WTC11 (cell line): ENCODE measurements around the gene DSTYK. TPM values are rescaled to one million over a fixed set of nuclear protein-coding genes. Genes with fewer than 3 reads are reported as not detected.

Source experiments
- AFF4 ChIP-seq: sonication (generic); formaldehyde crosslinking; IDR thresholded peaks from 2 replicates; pipeline ENCODE4 v1.8.1; 2023; ENCODE audit warnings: mild to moderate bottlenecking, missing genetic modification reagents, borderline replicate concordance
- CREB1 ChIP-seq: sonication (generic); formaldehyde crosslinking; IDR thresholded peaks from 2 replicates; pipeline ENCODE4 v1.8.0; 2023; ENCODE audit warnings: mild to moderate bottlenecking, missing genetic modification reagents
- ETV6 ChIP-seq: sonication (generic); formaldehyde crosslinking; IDR thresholded peaks from 2 replicates; pipeline ENCODE4 v1.8.1; 2022; ENCODE audit warnings: mild to moderate bottlenecking, missing genetic modification reagents
- GABPB1 ChIP-seq: sonication (generic); formaldehyde crosslinking; IDR thresholded peaks from 2 replicates; pipeline ENCODE4 v1.8.1; 2023; ENCODE audit warnings: mild to moderate bottlenecking, missing genetic modification reagents
- GTF2I ChIP-seq: fragments of 250-450 bp; sonication (Bioruptor Pico); conservative IDR thresholded peaks from 2 replicates; pipeline ENCODE4 v1.4.0; 2021; ENCODE audit warnings: mild to moderate bottlenecking
- MYBL2 ChIP-seq: sonication (generic); formaldehyde crosslinking; IDR thresholded peaks from 2 replicates; pipeline ENCODE4 v1.8.1; 2023; ENCODE audit warnings: mild to moderate bottlenecking, moderate library complexity, missing genetic modification reagents
- NFATC4 ChIP-seq: fragments of 250-450 bp; sonication (Bioruptor Pico); IDR thresholded peaks from 2 replicates; pipeline ENCODE4 v1.9.0; 2021; ENCODE audit warnings: mild to moderate bottlenecking
- NFYB ChIP-seq: sonication (generic); formaldehyde crosslinking; conservative IDR thresholded peaks from 2 replicates; pipeline ENCODE4 v1.8.0; 2022; ENCODE audit warnings: low read depth, missing genetic modification reagents
- NR3C1 ChIP-seq: sonication (generic); formaldehyde crosslinking; conservative IDR thresholded peaks from 2 replicates; pipeline ENCODE4 v1.8.1; 2023; ENCODE audit warnings: low read depth, mild to moderate bottlenecking, missing genetic modification reagents
- RELA ChIP-seq: sonication (generic); formaldehyde crosslinking; IDR thresholded peaks from 2 replicates; pipeline ENCODE4 v1.8.1; 2022; ENCODE audit warnings: missing genetic modification reagents, mild to moderate bottlenecking, borderline replicate concordance
- RORB ChIP-seq: fragments of 250-450 bp; sonication (Bioruptor Pico); IDR thresholded peaks from 2 replicates; pipeline ENCODE4 v1.9.0; 2021; ENCODE audit warnings: mild to moderate bottlenecking
- SMAD4 ChIP-seq: sonication (generic); formaldehyde crosslinking; IDR thresholded peaks from 2 replicates; pipeline ENCODE4 v1.8.0; 2022; ENCODE audit warnings: mild to moderate bottlenecking, missing genetic modification reagents
- TEAD1 ChIP-seq: sonication (generic); formaldehyde crosslinking; IDR thresholded peaks from 2 replicates; pipeline ENCODE4 v1.8.0; 2022; ENCODE audit warnings: mild to moderate bottlenecking, missing genetic modification reagents
- ZNF138 ChIP-seq: sonication (generic); formaldehyde crosslinking; conservative IDR thresholded peaks from 2 replicates; pipeline ENCODE4 v1.8.1; 2022; ENCODE audit warnings: mild to moderate bottlenecking, moderate library complexity, missing genetic modification reagents
- ZNF396 ChIP-seq: fragments of 250-450 bp; sonication (Bioruptor Pico); IDR thresholded peaks from 2 replicates; pipeline ENCODE4 v1.8.0; 2021; ENCODE audit warnings: mild to moderate bottlenecking, moderate library complexity, borderline replicate concordance
- ZNF423 ChIP-seq: fragments of 250-450 bp; sonication (Bioruptor Pico); IDR thresholded peaks from 2 replicates; pipeline ENCODE4 v2.1.2; 2022; ENCODE audit warnings: mild to moderate bottlenecking, moderate library complexity
- total RNA-seq: library from RNA; stranded (reverse); gene quantifications from 3 replicates; pipeline ENCODE4 v1.2.3, GENCODE V29; 2021
- TF ChIP-seq, protein P1 (sequence below): sonication (generic); formaldehyde crosslinking; IDR thresholded peaks from 2 replicates; pipeline ENCODE4 v1.8.0; 2022; ENCODE audit warnings: missing genetic modification reagents
- TF ChIP-seq, protein P2 (sequence below): sonication (generic); formaldehyde crosslinking; IDR thresholded peaks from 2 replicates; pipeline ENCODE4 v1.8.0; 2022; ENCODE audit warnings: mild to moderate bottlenecking, missing genetic modification reagents
- TF ChIP-seq, protein P3 (sequence below): sonication (generic); formaldehyde crosslinking; IDR thresholded peaks from 2 replicates; pipeline ENCODE4 v1.8.1; 2023; ENCODE audit warnings: mild to moderate bottlenecking, missing genetic modification reagents
- TF ChIP-seq, protein P4 (sequence below): fragments of 200-600 bp; IDR thresholded peaks from 2 replicates; pipeline ENCODE4 v1.8.0; 2022; ENCODE audit warnings: antibody characterized with exemption
- TF ChIP-seq, protein P5 (sequence below): sonication (generic); formaldehyde crosslinking; IDR thresholded peaks from 2 replicates; pipeline ENCODE4 v1.8.0; 2022; ENCODE audit warnings: mild to moderate bottlenecking, missing genetic modification reagents
- TF ChIP-seq, protein P6 (sequence below): sonication (generic); formaldehyde crosslinking; IDR thresholded peaks from 2 replicates; pipeline ENCODE4 v1.8.0; 2022; ENCODE audit warnings: mild to moderate bottlenecking, missing genetic modification reagents
- TF ChIP-seq, protein P7 (sequence below): fragments of 250-450 bp; sonication (Bioruptor Pico); IDR thresholded peaks from 2 replicates; pipeline ENCODE4 v1.8.0; 2021; ENCODE audit warnings: mild to moderate bottlenecking

Gene DSTYK
- total RNA-seq, 1 experiment from 2014 or later, result 11.6 TPM

DNA sequence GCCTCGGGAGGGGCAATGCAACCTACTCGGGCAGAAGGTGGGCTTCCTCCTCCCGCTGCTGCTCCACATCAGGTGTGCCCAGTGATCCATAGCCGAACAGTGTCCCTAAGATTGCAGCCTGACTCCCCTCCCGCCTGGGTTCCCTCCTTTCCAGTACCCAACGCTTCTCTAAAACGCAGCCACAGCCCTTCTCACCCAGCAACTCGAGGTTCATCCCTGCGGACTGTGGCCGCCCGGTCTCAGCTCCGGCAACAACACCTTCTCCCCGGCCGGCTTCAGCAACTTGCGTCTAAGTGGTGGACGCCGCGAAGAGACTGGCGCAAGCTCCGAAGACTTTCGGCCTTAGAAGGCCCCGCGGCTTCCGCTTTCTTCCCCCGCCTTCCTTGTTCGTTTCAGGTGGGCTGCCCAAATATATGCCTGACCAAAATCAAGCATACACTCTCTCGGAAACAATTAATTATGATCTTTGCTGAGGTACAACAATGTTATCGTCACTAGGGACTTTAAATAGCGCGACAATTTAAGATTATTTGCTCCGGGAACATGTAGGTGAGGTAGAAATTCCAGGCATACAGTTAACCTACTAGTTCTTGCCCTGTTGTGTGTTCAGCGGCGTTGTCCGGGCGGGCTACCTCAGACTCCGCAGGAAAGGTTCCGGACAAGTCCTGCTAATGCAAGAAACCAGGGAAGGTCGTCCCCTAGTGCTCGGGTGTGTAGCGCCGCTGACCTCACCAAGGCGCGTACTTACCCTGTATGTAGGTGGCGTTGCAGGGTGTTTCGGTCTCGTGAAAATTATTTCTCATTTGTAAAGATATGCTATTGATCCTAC, 89.6 kb downstream of the DSTYK start, which contains the start of gene RBBP5 (continued):
- TF ChIP-seq, protein P1, sequence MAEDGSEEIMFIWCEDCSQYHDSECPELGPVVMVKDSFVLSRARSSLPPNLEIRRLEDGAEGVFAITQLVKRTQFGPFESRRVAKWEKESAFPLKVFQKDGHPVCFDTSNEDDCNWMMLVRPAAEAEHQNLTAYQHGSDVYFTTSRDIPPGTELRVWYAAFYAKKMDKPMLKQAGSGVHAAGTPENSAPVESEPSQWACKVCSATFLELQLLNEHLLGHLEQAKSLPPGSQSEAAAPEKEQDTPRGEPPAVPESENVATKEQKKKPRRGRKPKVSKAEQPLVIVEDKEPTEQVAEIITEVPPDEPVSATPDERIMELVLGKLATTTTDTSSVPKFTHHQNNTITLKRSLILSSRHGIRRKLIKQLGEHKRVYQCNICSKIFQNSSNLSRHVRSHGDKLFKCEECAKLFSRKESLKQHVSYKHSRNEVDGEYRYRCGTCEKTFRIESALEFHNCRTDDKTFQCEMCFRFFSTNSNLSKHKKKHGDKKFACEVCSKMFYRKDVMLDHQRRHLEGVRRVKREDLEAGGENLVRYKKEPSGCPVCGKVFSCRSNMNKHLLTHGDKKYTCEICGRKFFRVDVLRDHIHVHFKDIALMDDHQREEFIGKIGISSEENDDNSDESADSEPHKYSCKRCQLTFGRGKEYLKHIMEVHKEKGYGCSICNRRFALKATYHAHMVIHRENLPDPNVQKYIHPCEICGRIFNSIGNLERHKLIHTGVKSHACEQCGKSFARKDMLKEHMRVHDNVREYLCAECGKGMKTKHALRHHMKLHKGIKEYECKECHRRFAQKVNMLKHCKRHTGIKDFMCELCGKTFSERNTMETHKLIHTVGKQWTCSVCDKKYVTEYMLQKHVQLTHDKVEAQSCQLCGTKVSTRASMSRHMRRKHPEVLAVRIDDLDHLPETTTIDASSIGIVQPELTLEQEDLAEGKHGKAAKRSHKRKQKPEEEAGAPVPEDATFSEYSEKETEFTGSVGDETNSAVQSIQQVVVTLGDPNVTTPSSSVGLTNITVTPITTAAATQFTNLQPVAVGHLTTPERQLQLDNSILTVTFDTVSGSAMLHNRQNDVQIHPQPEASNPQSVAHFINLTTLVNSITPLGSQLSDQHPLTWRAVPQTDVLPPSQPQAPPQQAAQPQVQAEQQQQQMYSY (CRISPR knock-in tag), result no peak
- TF ChIP-seq ZNF396 (CRISPR knock-in tag) (no peak), ETV6 (peak; percentile 87), AFF4 (CRISPR knock-in tag) (no peak), NFYB (CRISPR knock-in tag) (0 out of 2 replicates have a peak, but pooled peaks have one; percentile 19), GTF2I (CRISPR knock-in tag) (no peak), GABPB1 (CRISPR knock-in tag) (peak; percentile 82), TEAD1 (CRISPR knock-in tag) (peak; percentile 67; the same call in 1 of the 2 replicates), CREB1 (CRISPR knock-in tag) (no peak), NFATC4 (no peak), NR3C1 (CRISPR knock-in tag) (no peak), RELA (CRISPR knock-in tag) (no peak), ZNF138 (CRISPR knock-in tag) (no peak), ZNF423 (CRISPR knock-in tag) (no peak), MYBL2 (peak; percentile 81; the same call in 1 of the 2 replicates), SMAD4 (CRISPR knock-in tag) (no peak), RORB (CRISPR knock-in tag) (peak; percentile 60; the same call in 1 of the 2 replicates)
- TF ChIP-seq, protein P2, sequence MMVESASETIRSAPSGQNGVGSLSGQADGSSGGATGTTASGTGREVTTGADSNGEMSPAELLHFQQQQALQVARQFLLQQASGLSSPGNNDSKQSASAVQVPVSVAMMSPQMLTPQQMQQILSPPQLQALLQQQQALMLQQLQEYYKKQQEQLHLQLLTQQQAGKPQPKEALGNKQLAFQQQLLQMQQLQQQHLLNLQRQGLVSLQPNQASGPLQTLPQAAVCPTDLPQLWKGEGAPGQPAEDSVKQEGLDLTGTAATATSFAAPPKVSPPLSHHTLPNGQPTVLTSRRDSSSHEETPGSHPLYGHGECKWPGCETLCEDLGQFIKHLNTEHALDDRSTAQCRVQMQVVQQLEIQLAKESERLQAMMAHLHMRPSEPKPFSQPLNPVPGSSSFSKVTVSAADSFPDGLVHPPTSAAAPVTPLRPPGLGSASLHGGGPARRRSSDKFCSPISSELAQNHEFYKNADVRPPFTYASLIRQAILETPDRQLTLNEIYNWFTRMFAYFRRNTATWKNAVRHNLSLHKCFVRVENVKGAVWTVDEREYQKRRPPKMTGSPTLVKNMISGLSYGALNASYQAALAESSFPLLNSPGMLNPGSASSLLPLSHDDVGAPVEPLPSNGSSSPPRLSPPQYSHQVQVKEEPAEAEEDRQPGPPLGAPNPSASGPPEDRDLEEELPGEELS (CRISPR knock-in tag), result peak; percentile 64; the same call in 1 of the 2 replicates
- TF ChIP-seq, protein P3, sequence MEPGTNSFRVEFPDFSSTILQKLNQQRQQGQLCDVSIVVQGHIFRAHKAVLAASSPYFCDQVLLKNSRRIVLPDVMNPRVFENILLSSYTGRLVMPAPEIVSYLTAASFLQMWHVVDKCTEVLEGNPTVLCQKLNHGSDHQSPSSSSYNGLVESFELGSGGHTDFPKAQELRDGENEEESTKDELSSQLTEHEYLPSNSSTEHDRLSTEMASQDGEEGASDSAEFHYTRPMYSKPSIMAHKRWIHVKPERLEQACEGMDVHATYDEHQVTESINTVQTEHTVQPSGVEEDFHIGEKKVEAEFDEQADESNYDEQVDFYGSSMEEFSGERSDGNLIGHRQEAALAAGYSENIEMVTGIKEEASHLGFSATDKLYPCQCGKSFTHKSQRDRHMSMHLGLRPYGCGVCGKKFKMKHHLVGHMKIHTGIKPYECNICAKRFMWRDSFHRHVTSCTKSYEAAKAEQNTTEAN (CRISPR knock-in tag), result peak; percentile 65; the same call in 1 of the 2 replicates
- TF ChIP-seq, protein P4, sequence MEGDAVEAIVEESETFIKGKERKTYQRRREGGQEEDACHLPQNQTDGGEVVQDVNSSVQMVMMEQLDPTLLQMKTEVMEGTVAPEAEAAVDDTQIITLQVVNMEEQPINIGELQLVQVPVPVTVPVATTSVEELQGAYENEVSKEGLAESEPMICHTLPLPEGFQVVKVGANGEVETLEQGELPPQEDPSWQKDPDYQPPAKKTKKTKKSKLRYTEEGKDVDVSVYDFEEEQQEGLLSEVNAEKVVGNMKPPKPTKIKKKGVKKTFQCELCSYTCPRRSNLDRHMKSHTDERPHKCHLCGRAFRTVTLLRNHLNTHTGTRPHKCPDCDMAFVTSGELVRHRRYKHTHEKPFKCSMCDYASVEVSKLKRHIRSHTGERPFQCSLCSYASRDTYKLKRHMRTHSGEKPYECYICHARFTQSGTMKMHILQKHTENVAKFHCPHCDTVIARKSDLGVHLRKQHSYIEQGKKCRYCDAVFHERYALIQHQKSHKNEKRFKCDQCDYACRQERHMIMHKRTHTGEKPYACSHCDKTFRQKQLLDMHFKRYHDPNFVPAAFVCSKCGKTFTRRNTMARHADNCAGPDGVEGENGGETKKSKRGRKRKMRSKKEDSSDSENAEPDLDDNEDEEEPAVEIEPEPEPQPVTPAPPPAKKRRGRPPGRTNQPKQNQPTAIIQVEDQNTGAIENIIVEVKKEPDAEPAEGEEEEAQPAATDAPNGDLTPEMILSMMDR, result no peak
- TF ChIP-seq, protein P5, sequence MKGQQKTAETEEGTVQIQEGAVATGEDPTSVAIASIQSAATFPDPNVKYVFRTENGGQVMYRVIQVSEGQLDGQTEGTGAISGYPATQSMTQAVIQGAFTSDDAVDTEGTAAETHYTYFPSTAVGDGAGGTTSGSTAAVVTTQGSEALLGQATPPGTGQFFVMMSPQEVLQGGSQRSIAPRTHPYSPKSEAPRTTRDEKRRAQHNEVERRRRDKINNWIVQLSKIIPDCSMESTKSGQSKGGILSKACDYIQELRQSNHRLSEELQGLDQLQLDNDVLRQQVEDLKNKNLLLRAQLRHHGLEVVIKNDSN (CRISPR knock-in tag), result no peak
- TF ChIP-seq, protein P6, sequence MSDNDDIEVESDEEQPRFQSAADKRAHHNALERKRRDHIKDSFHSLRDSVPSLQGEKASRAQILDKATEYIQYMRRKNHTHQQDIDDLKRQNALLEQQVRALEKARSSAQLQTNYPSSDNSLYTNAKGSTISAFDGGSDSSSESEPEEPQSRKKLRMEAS (CRISPR knock-in tag), result peak; percentile 63; the same call in 1 of the 2 replicates
- TF ChIP-seq, protein P7, sequence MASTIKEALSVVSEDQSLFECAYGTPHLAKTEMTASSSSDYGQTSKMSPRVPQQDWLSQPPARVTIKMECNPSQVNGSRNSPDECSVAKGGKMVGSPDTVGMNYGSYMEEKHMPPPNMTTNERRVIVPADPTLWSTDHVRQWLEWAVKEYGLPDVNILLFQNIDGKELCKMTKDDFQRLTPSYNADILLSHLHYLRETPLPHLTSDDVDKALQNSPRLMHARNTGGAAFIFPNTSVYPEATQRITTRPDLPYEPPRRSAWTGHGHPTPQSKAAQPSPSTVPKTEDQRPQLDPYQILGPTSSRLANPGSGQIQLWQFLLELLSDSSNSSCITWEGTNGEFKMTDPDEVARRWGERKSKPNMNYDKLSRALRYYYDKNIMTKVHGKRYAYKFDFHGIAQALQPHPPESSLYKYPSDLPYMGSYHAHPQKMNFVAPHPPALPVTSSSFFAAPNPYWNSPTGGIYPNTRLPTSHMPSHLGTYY (CRISPR knock-in tag), result no peak
